Loucy (cell line): ENCODE results near the gene PPFIA3.

Source experiments
- H2AFZ ChIP-seq: fragments of 200-600 bp; sonication (generic); 2 replicates; pipeline ENCODE4 v1.6.0; 2016; ENCODE audit warnings: antibody characterized with exemption, mild to moderate bottlenecking, low read length, moderate library complexity
- H3F3A ChIP-seq: fragments of 200-600 bp; 2 replicates; pipeline ENCODE4 v1.6.0; 2016; ENCODE audit warnings: antibody characterized with exemption, low read depth, mild to moderate bottlenecking
- H3K27me3 ChIP-seq: fragments of 200-600 bp; sonication (generic); 2 replicates; pipeline ENCODE4 v1.6.1; 2014; ENCODE audit warnings: low read length, mild to moderate bottlenecking; ENCODE audit not compliant: insufficient read depth, poor library complexity, severe bottlenecking
- H3K36me3 ChIP-seq: fragments of 200-600 bp; sonication (generic); 2 replicates; pipeline ENCODE4 v1.6.1; 2016; ENCODE audit warnings: low read length; ENCODE audit not compliant: insufficient read depth
- H3K4me1 ChIP-seq: fragments of 200-600 bp; sonication (generic); 2 replicates; pipeline ENCODE4 v1.5.1; 2014; ENCODE audit warnings: low read length, mild to moderate bottlenecking; ENCODE audit not compliant: insufficient read depth, poor library complexity, severe bottlenecking
- H3K4me2 ChIP-seq: fragments of 200-600 bp; sonication (generic); 2 replicates; pipeline ENCODE4 v1.6.0; 2014; ENCODE audit warnings: antibody characterized with exemption, low read length, low read depth, mild to moderate bottlenecking; ENCODE audit not compliant: poor library complexity, severe bottlenecking
- H3K4me3 ChIP-seq: fragments of 200-600 bp; sonication (generic); 2 replicates; pipeline ENCODE4 v1.5.1; 2014; ENCODE audit warnings: low read length, mild to moderate bottlenecking, mixed read lengths; ENCODE audit not compliant: poor library complexity, severe bottlenecking
- H3K79me2 ChIP-seq: fragments of 200-600 bp; sonication (generic); 2 replicates; pipeline ENCODE4 v1.6.1; 2014; ENCODE audit warnings: low read length; ENCODE audit not compliant: insufficient read depth
- H3K9ac ChIP-seq: fragments of 200-600 bp; sonication (generic); 2 replicates; pipeline ENCODE4 v1.6.0; 2014; ENCODE audit warnings: mild to moderate bottlenecking, low read depth, low read length, moderate library complexity; ENCODE audit not compliant: poor library complexity, severe bottlenecking
- H3K9me2 ChIP-seq: fragments of 200-600 bp; sonication (generic); replicated peaks from 2 replicates; pipeline ENCODE4 v1.6.1; 2016; ENCODE audit warnings: low read depth, low read length, mixed read lengths
- H3K9me3 ChIP-seq: fragments of 200-600 bp; sonication (generic); 2 replicates; pipeline ENCODE4 v1.6.1; 2014; ENCODE audit warnings: mild to moderate bottlenecking, antibody characterized with exemption, low read length, low read depth; ENCODE audit not compliant: insufficient read depth
- H4K20me1 ChIP-seq: fragments of 200-600 bp; sonication (generic); 2 replicates; pipeline ENCODE4 v1.6.0; 2014; ENCODE audit warnings: antibody characterized with exemption, low read length, mild to moderate bottlenecking; ENCODE audit not compliant: insufficient read depth, poor library complexity, severe bottlenecking
- CTCF ChIP-seq: fragments of 200-600 bp; sonication (generic); conservative IDR thresholded peaks from 2 replicates; pipeline ENCODE4 v1.5.1; 2014; ENCODE audit warnings: mild to moderate bottlenecking, antibody characterized with exemption, low read length
- EZH2phosphoT487 ChIP-seq: fragments of 200-600 bp; IDR thresholded peaks from 2 replicates; pipeline ENCODE4 v1.6.1; 2018; ENCODE audit warnings: antibody characterized with exemption, mild to moderate bottlenecking, moderate library complexity, borderline replicate concordance

Gene PPFIA3

DNA sequence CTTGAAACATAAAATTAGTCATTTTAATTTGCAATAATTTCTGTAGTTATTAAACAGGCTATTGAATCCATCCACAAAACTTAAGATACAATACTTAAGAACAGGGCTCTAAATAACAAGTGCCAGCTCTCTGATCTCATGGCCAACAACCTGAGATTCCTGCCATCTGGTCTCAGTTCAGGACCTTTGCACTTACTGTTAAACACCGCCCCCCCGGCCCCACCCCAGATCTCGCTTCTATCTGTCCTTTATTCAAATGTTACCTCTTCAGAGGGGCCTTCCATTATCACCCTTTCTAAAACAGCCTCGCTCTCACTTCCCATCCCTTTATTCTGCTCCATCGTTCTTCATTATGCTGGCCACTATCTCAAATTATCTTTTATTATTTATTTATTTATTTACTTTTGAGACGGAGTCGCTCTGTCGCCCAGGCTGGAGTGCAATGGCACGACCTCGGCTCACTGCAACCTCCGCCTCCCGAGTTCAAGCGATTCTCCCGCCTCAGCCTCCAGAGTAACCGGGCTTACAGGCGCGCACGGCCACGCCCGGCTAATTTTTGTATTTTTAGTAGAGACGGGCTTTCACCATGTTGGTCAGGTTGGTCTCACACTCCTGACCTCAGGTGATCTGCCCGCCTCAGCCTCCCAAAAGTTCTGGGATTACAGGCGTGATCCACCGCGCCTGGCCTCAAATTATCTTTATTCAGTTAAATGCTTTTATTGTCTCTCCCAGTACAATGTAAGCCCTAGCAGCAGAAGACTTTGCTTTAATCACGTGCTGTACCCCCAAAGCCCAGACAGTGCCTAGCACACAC lies 34.9 kb upstream of the PPFIA3 start:
- Histone ChIP-seq H3K9me3 (no peaks in the 10 kb centered on the region), H3K9ac (peak overlapping the region; percentile 67), H2AFZ (peak overlapping the region; percentile 52), H3K9me2 (no peaks in the 10 kb centered on the region), H3K4me3 (peak overlapping the region; percentile 94), H3K27me3 (peaks cover 5% of the 10 kb centered on the region), H3K4me1 (peaks cover 19% of the 10 kb centered on the region), H3K36me3 (peaks cover 13% of the 10 kb centered on the region; the same call in 1 of the 2 replicates), H4K20me1 (peaks cover 36% of the 10 kb centered on the region), H3K79me2 (peaks cover 42% of the 10 kb centered on the region), H3K4me2 (peak overlapping the region; percentile 63), H3F3A (no peaks in the 10 kb centered on the region)
- TF ChIP-seq EZH2phosphoT487, result no peak
- no peak for TF ChIP-seq CTCF

GRCh38 chr19:49085020-49085867 lies 34.1 kb upstream of the PPFIA3 start, which contains the start of gene SNRNP70:
TSS of gene SNRNP70 (plus strand) at chr19:49085451. CDS start at chr19:49086415, 964 bp downstream.
- H3K9me2 ChIP-seq, result no peaks in the 10 kb centered on the region
- peak within 1 kb of the TSS; percentile 96 for H3K4me2 ChIP-seq
- no peaks in the 10 kb centered on the region for H3F3A ChIP-seq
- H3K9me3 ChIP-seq, result no peaks in the 10 kb centered on the region
- TF ChIP-seq CTCF (no peak), EZH2phosphoT487 (no peak)
- H3K79me2 ChIP-seq, result peaks cover 50% of the 10 kb centered on the region
- peaks cover 5% of the 10 kb centered on the region for H3K27me3 ChIP-seq
- H4K20me1 ChIP-seq, result peaks cover 45% of the 10 kb centered on the region
- H3K4me1 ChIP-seq, result peaks cover 19% of the 10 kb centered on the region
- peak within 1 kb of the TSS; percentile 53 for H2AFZ ChIP-seq
- H3K36me3 ChIP-seq, result peaks cover 19% of the 10 kb centered on the region
- H3K9ac ChIP-seq, result peak within 1 kb of the TSS; percentile 96
- H3K4me3 ChIP-seq, result peak within 1 kb of the TSS; percentile 94

DNA sequence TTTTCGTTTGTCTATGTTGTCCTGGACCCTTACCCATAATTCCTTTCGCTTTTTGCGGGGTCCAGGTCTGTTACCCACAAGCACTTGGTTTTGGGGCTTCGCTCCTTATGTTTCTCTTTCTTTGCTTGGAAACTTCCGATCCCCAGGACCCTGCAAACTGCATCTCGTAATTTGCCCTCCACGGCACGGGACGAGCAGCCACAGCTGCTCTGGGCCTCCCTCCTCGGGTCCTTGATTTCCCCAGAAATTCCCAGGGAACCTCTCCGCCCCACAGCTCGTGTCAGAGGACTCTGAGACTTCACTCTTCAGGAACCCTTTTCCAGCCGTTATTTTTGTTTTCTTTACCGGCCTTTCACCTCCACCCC lies 33.5 kb upstream of the PPFIA3 start:
- Histone ChIP-seq H3K79me2 (peaks cover 56% of the 10 kb centered on the region), H3K36me3 (peaks cover 26% of the 10 kb centered on the region), H3K9me2 (no peaks in the 10 kb centered on the region)

More for the DNA sequence above, 33.5 kb upstream of the PPFIA3 start:
- Histone ChIP-seq H3K27me3 (peaks cover 5% of the 10 kb centered on the region), H3K9me3 (no peaks in the 10 kb centered on the region), H3K4me2 (peak overlapping the region; percentile 96), H2AFZ (peak overlapping the region; percentile 53), H3K4me1 (peaks cover 19% of the 10 kb centered on the region), H3K4me3 (peak overlapping the region; percentile 94), H3K9ac (peak overlapping the region; percentile 96), H3F3A (no peaks in the 10 kb centered on the region), H4K20me1 (peaks cover 51% of the 10 kb centered on the region)
- TF ChIP-seq EZH2phosphoT487, result no peak
- no peak for TF ChIP-seq CTCF
